NOMO-1 treated with DMSO at 0.1 percent for 48 hours (cell line): ENCODE measurements around the gene ANKRD18B.
"Not testable (repeated sequence)": the region's sequence is repeated elsewhere in the genome, so short reads cannot be mapped to it uniquely, and the experiment has no call there.

Source experiments
- DNase-seq: peaks from one replicate; lab custom pipeline; 2025; ENCODE audit not compliant: unreplicated experiment; lab: John Stamatoyannopoulos, UW

The ANKRD18B gene

DNA sequence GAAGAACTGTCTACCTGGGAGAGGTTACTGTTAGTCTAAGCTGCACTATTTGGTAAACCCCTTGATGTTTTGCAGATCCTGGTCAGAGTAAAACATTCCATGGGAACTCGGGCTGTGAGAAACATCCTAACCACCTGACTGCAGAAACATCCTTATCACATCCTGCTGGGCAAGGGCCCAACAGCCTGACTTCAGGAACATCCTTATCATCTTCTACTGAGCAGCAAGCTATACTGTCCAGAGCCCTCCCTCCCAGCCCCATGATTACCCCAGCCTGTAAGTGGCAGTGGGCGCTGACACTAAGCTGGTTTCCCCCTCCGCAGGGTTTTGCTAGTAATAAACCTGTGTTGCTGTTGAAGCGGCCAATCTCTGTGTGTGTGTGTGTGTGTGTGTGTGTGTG, 80.9 kb downstream of the ANKRD18B start:
- not testable (repeated sequence) for DNase-seq

DNA sequence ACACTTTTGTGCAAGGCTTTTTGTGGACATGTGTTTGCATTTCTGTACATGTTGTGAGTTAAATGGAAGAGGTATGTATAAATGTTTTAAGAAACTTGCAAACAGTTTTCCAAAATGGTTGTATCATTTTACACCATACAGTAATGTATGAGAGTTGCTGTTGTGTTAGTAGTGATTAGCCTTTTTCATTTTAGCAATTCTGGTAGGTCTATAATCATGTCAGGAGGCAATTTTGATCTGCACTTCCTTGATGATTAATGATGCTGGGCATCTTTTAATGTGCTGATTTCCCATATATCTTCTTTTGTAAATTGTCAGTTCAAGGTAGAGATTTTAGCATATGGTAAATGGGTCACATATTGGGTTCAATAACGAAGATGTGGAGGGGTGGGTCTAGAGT, 87.3 kb downstream of the ANKRD18B start:
- DNase-seq, result no peak

DNA sequence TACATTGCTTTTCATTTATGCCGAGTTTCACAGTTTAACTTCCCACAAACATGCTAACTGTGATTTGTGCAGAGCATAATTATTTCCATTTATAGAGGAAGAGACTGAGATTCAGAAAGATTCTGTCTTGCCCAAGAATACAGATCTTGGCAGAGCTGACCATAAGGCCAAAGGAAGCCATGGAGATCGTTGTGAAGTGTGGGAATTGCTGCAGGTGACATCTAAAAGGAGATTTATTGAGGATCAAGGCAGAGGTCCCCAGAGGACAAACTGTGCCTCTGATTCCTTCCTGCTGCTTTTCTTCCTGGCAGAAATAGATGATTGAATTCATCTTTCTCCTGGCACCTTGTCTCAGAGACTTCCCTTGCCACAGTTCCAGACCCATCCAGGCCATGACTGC, 88.4 kb downstream of the ANKRD18B start:
- DNase-seq, result not testable (repeated sequence)

DNA sequence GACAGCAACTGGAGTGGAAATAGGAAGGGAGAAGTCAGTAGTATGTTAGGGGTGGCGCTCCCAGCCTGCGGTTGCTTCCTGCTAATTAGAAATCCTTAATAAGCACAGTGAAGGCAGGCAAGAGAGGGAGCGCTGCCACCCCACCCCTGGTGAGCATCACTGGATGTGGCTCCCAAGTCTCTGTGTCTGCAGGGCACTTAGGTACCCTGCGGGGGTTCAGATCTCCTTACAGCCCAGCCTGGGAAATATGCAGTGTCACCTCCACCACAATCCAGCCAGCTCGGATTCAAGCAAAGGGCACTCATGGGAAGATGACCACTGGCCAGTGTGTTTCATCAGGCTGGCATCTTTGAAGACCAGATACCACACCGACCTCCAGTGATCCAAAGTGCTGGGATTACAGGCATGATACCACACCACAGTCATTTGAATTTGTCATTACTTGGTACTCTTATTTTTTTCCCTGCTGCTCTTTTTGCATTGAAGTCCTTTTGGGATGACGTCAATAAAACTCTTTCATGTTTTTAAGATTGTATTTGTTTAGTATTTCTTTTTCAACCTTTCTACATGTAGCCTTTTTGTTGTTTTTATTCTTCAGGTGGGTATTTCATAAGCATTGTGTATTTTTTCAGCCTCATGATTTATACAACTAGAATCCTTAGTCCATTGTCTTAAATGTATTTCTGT, 90.1 kb downstream of the ANKRD18B start:
- DNase-seq, result no peak

DNA sequence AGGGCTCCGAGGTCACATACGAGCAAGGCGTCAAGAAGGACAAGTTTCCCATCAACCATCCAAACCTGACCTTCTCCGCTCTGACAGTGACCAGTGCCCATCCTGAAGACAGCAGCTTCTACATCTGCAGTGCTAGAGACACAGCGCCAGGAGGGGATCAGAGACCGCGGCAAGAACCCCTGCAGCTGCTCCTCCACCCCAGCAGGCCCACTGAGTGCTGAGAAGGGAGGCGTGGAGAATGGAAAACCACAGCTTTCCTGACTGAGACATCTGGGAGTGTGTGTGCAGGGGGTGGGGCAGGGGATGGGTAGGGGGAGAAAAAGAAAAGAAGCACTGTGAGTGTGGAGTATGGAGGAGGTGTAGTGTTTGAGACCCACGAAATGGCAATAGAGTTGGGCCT, 94.3 kb downstream of the ANKRD18B start:
- not testable (repeated sequence) for DNase-seq

DNA sequence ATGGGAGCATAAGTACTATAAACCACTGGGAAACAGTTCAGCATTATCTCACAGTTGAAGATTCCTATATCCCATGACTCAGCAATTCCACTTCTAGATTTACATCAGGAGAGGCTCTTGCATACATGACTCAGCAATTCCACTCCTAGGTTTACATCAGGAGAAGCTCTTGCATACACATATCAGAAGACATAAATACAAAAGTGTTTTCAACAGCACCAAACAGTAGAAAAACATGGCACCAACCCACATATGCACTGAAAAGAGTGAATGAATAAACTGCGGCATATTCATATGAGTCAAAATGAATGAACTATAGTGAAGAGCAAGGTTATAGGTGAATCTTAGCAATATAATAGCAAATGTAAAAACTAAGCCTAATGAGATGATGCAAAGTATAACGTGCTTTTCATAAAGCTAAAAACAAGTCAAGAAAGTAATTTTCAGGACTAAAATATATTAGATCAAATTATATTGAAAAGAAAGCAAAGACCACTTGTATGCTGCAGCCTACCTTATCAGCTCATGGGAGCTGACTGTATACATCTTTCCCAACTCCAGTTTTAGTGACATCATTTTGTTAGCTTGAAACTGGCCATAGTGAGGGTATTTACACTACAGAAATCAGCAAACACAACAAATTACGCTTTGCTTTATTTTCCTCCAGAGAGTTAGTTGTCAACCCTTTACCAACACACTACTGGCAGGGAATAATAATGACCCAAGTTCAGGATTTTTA, 95.8 kb downstream of the ANKRD18B start:
- peak; percentile 67 for DNase-seq

DNA sequence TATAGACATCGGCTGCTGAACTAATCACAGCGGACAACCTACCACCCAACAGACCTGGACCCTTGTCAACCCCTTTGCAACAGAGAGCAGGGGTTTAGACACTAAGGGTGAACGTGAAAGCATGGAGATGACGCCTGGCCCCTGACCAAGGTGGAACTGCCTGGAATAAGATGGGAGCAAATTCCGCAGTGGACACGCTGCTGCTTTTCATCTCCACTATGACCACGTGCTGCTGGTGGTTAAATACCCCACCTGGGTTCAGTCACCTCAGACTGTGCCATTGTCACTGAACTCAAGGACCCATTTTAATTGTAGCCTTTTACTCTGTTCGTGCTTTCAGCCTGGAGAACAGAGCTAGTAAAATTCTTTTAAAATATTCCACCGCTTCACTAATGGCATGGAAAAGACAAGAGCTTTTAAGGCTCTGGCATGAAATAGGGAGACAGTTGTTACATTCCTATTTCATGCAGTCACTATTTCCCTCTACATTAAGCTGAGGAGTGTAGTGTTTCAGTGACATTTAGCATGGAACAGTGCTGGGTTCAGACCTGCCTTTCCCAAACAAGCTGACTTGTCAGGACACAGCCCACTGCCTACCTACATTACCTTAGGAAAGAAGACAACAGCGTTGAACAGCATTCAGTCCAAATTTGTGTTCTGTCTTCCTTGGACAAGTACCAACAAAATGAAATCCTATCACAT, 96.8 kb downstream of the ANKRD18B start:
- DNase-seq, result no peak
